Activated T-cell treated with anti-CD3 and anti-CD28 coated beads, Interleukin-2, amount 50 U/mL, for 72 hours (primary cell): ENCODE results near the gene AURKAIP1. TPM values are rescaled to one million over a fixed set of nuclear protein-coding genes. Genes with fewer than 3 reads are reported as not detected.

Source experiments
- ATAC-seq, 2 donors: fragments of 150-1000 bp; cut with Tn5 transposase; replicated peaks in 1 of 2; 2 replicates each; pipeline ENCODE4 v1.10.0; 2021; ENCODE audit warnings: moderate library complexity in 2 of 2, mild to moderate bottlenecking in 1 of 2
- DNase-seq, 2 donors: peaks; one replicate each; pipeline ENCODE4 v3.0.0; 2021 to 2022; ENCODE audit warnings: mixed read lengths in 1 of 2
- H3K27ac Mint-ChIP-seq: one replicate; pipeline ENCODE4 v1.8.0; 2022; ENCODE audit warnings: mild to moderate bottlenecking, moderate library complexity, mixed read lengths
- H3K27me3 Mint-ChIP-seq: one replicate; pipeline ENCODE4 v1.8.0; 2022; ENCODE audit warnings: low read depth, mixed read lengths
- H3K36me3 Mint-ChIP-seq, 2 donors: one replicate each; pipeline ENCODE4 v1.8.0; 2022; ENCODE audit warnings: mixed read lengths in 2 of 2, mild to moderate bottlenecking in 1 of 2; ENCODE audit not compliant: insufficient read depth in 2 of 2
- H3K4me1 Mint-ChIP-seq: one replicate; pipeline ENCODE4 v1.8.0; 2022; ENCODE audit warnings: low read depth, mixed read lengths
- H3K4me3 Mint-ChIP-seq, 2 donors: one replicate each; pipeline ENCODE4 v1.8.0; 2022; ENCODE audit warnings: mild to moderate bottlenecking in 2 of 2, mixed read lengths in 2 of 2, moderate library complexity in 2 of 2
- H3K9me3 Mint-ChIP-seq, 2 donors: one replicate each; pipeline ENCODE4 v1.8.0; 2022; ENCODE audit warnings: mixed read lengths in 2 of 2
- total RNA-seq, 2 donors: library from RNA; stranded (reverse); gene quantifications; one replicate each; pipeline ENCODE4 v1.2.3, GENCODE V29; 2022

Gene AURKAIP1
- total RNA-seq, 2 donors from 2014 or later: 92.4 to 97.7 TPM

DNA sequence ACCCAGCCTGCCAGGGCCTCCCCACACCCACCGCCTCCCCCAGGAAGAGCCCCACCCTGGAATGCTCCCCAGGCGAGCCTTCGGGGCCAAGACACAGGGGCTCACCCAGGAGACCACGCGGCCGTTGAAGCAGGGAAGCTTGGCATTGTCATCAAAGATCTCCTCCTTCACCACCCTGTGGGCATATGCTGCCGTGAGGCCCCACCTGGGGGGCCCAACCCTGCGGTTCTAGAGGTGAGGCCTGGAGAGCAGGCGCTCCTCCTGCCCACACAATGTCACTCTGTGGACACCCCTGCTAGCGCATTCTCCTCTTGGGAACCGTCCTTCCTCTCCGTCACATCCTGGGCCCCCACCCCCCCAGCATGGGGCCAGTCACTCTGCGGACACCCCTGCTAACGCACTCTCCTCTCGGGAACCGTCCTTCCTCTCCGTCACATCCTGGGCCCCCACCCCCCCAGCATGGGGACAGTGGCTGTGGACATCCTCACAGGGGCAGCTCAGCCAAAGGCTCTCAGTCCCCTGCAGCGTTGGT lies 32.4 kb downstream of the AURKAIP1 start:
- Mint-ChIP-seq H3K36me3 (peaks cover 6 to 10% of the 10 kb centered on the region in 2 donors), H3K27ac (no peak overlapping the region), H3K4me1 (peaks cover 17% of the 10 kb centered on the region), H3K4me3 (no peak overlapping the region), H3K9me3 (peaks cover 0 to 8% of the 10 kb centered on the region in 2 donors), H3K27me3 (no peaks in the 10 kb centered on the region)
- ATAC-seq: no peak
- DNase-seq: no peak

DNA sequence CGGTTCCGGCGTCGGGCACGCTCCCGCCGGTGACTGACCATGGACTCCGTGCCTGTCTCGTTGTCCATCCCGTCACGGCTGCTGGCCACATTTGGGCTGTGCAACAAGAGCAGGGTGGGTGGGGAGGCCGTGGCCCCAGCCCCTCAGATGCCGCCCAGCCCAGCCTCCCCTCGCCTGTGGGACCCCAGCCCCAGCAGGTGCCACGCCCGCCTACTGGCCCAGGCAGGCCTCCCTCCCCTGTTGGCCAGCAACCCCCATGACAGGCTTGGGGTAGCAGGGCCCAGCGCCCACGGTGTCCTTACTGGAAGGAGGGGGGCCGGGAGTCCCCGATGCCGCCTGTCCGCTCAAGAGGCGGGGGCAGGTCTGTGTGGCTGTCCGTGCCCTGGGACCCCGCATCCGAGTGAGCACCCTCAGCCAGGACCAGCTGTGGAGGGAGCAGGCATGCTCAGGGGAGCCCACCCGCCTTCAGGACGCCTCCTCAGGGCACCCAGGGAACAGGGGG lies 32.9 kb downstream of the AURKAIP1 start:
- no peak overlapping the region for H3K27ac Mint-ChIP-seq
- ATAC-seq: no peak

DNA sequence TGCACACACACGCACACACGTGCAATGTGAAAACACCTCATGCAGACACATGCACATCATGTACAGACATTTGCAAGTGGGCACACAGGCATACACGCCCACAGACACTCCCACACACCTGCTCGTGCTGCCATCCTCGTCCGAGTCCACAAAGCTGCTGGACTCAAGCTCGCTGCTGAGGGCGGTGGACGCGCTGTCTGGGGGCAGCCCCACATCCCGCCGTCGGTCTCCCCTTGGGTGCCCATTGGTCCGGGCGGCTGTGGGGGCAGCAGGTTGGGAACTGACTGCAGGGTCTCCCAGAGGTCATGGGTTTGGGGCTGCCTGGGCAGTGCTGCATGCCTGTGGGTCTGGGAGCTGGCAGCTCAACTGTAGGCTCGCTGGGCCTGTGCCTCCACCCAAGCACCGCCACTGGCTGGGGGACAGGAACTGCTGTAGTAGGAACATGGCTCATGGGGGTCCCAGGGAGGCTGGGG lies 33.4 kb downstream of the AURKAIP1 start:
- H3K9me3 Mint-ChIP-seq: peaks cover 0 to 8% of the 10 kb centered on the region in 2 donors
- H3K4me3 Mint-ChIP-seq: no peak overlapping the region
- ATAC-seq: no peak
- no peak for DNase-seq
- no peaks in the 10 kb centered on the region for H3K27me3 Mint-ChIP-seq
- H3K27ac Mint-ChIP-seq: no peak overlapping the region
- peaks cover 9% of the 10 kb centered on the region for H3K4me1 Mint-ChIP-seq
- H3K36me3 Mint-ChIP-seq: peaks cover 6 to 10% of the 10 kb centered on the region in 2 donors

More for the DNA sequence above, 32.9 kb downstream of the AURKAIP1 start:
- Mint-ChIP-seq H3K4me1 (peaks cover 12% of the 10 kb centered on the region), H3K4me3 (no peak overlapping the region), H3K36me3 (peaks cover 6 to 10% of the 10 kb centered on the region in 2 donors), H3K9me3 (peaks cover 0 to 8% of the 10 kb centered on the region in 2 donors), H3K27me3 (no peaks in the 10 kb centered on the region)
- DNase-seq: no peak

DNA sequence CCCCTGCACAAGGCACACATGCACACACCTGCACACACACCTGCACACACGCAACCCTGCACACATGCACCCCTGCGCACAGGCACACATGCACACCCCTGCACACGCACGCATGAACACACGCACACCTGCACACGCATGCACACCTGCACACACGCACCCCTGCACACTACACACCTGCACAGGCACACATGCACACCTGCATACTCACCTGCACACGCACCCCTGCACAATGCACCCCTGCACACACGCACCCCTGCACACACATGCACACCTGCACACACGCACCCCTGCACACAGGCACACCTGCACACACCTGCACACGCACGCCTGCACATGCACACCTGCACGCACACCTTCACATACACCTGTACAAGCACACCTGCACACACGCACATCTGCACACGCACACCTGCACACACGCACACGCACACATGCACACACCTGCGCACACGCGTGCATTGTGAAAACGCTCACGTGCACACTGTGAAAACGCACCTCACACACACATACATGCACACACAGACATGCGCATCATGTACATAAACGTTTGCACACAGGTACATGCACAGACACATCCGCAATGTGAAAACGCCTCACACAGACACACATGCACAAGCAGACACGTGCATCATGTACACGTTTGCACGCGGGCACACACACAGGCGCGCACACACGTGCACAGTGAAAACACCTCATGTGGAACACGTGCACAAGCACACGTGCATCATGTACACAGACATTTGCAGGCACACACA lies 34.0 kb downstream of the AURKAIP1 start:
- Mint-ChIP-seq H3K4me1 (peaks cover 9% of the 10 kb centered on the region), H3K36me3 (peaks cover 6 to 10% of the 10 kb centered on the region in 2 donors), H3K9me3 (peaks cover 0 to 8% of the 10 kb centered on the region in 2 donors), H3K27me3 (no peaks in the 10 kb centered on the region), H3K4me3 (no peak overlapping the region), H3K27ac (no peak overlapping the region)
- ATAC-seq (no peak), DNase-seq (no peak)

DNA sequence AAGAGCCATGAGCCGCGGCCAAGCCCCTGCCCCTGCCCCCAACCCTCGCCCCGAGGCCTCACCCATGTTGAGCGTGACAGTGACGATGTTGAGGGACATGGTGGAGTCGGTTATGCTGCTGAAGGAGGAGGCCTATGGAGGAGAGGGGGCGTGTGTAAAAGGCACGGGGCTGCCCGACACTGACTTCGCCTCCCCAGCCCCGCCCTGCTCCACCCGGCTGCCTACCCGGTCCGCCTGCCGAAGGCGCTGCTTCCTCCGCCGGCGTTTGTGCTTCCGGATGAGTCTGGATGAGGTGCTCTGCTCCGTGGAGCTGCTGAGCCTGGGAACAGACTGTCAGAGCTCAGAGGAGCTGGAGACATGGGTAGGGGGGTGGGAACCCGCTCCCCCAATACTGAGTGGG lies 34.8 kb downstream of the AURKAIP1 start:
- Mint-ChIP-seq H3K27ac (no peak overlapping the region), H3K36me3 (peaks cover 6 to 10% of the 10 kb centered on the region in 2 donors), H3K27me3 (no peaks in the 10 kb centered on the region), H3K9me3 (peaks cover 0 to 8% of the 10 kb centered on the region in 2 donors), H3K4me3 (no peak overlapping the region), H3K4me1 (peaks cover 9% of the 10 kb centered on the region)
- no peak for DNase-seq
- ATAC-seq: no peak

DNA sequence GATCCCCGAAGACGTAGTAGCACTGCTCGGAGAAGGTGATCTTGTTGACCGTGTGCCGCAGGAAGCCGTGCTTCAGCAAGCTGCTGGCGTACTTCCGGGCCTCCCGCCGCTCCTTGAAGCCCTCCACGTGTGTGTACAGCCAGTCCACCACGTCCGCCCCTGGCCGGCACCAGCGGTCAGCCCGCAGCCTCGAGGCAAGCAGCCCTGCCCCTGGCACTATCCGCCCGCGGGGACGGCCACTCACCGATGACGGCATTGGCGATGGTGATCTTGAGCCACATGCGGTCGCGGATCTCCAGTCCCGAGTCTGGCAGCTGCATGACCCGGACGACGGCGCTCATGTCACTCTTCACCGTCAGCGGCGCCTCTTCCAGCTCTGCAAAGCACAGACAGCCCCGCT lies 36.7 kb downstream of the AURKAIP1 start:
- no peak overlapping the region for H3K27ac Mint-ChIP-seq
- H3K4me3 Mint-ChIP-seq: no peak overlapping the region
- peaks cover 6% of the 10 kb centered on the region for H3K4me1 Mint-ChIP-seq
- no peaks in the 10 kb centered on the region for H3K27me3 Mint-ChIP-seq
- peaks cover 6 to 10% of the 10 kb centered on the region in 2 donors for H3K36me3 Mint-ChIP-seq
- ATAC-seq (no peak), DNase-seq (no peak)
- H3K9me3 Mint-ChIP-seq: peaks cover 0 to 8% of the 10 kb centered on the region in 2 donors

DNA sequence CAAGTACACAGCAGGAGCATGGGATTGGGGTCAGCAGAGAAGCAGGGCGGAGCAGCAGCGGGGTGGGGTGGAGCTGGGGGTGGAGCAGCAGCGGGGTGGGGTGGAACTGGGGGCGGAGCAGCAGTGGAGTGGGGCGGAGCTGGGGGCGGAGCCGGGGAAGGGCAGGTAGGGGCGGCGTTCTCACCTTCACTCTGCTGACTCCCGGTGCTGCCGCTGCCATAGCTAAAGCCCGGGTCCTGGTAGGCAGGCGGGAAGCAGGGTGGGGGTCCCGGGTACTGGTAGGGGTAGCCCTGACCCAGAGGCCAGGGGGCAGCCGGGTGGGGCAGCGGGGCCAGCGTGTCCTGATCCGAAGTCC lies 37.2 kb downstream of the AURKAIP1 start:
- DNase-seq (peak; percentile 45 to 51), ATAC-seq (peak; percentile 50 to 56)
- Mint-ChIP-seq H3K27ac (no peak overlapping the region), H3K4me3 (no peak overlapping the region), H3K4me1 (peaks cover under 1% of the 10 kb centered on the region), H3K27me3 (no peaks in the 10 kb centered on the region), H3K36me3 (peaks cover 6 to 10% of the 10 kb centered on the region in 2 donors), H3K9me3 (peaks cover 0 to 8% of the 10 kb centered on the region in 2 donors)

DNA sequence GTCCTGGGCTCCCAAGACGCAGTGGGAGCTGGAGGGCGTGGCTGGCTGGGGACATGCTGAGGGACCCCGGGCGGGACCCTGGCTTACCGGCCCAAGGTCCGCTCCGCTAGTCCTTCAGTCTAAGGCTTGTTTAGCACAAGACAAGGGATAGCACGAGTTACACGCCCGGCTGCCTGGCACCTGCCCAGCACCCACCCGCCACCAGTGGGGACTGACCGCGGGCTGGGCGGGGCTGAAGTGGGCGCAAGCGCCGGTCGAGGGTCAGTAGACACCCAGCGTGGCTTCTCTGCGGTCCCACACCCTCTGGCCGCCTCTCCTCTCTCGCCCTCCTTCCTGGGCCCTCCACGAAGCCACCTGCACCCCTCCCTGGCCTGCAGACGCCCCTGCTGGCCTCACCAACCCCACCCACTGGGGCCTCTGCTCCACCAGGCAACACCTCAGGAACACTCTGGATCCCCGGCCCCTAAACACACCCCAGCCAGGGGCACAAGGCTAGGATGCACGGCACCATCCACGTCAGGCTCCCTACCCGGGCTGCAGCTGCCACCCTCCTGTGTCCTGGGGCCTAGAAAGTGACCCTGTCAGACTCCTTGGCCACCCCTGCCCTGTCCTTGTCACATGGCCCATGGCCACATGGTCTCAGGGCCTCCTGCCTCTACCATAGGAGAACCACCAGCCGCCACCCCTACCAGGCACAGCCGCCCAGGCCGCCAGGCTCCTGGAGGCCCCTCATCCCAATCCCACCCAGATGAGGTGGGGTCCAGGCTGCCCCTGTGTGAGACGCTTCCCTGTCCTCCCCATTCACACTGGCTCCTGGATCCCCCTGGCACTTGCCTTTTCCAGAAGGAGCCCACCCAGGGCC lies 37.8 kb downstream of the AURKAIP1 start:
- DNase-seq (no peak), ATAC-seq (no peak)
- no peaks in the 10 kb centered on the region for H3K27me3 Mint-ChIP-seq
- no peak overlapping the region for H3K4me3 Mint-ChIP-seq
- H3K27ac Mint-ChIP-seq: no peak overlapping the region
- no peaks in the 10 kb centered on the region for H3K4me1 Mint-ChIP-seq
- H3K36me3 Mint-ChIP-seq: peaks cover 6 to 10% of the 10 kb centered on the region in 2 donors
- H3K9me3 Mint-ChIP-seq: peaks cover 0 to 8% of the 10 kb centered on the region in 2 donors

DNA sequence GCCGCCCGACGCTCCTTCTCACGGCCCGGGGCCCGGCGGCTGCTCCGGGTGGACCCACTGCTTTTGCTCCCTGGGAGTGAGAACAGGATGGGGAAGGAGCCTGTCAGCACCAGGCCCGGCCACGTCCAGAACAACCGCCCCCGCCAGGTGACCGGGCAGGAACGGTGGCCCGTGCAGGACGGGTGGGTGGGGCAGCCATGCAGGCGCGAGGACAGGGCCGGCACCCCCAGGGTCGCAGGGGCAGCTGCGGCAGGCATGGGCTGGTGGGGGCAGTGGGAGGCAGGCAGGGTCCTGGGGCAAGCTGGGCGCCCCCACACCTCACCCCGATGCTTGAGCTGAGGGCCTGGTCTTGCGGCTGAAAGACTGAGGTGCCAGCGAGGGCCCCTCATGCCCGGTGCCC lies 38.6 kb downstream of the AURKAIP1 start:
- no peak overlapping the region for H3K27ac Mint-ChIP-seq
- DNase-seq (no peak), ATAC-seq (no peak)
- H3K9me3 Mint-ChIP-seq: peaks cover 0 to 8% of the 10 kb centered on the region in 2 donors
- no peaks in the 10 kb centered on the region for H3K27me3 Mint-ChIP-seq
- H3K36me3 Mint-ChIP-seq: peaks cover 6 to 8% of the 10 kb centered on the region in 2 donors
- no peaks in the 10 kb centered on the region for H3K4me1 Mint-ChIP-seq
- H3K4me3 Mint-ChIP-seq: no peak overlapping the region

DNA sequence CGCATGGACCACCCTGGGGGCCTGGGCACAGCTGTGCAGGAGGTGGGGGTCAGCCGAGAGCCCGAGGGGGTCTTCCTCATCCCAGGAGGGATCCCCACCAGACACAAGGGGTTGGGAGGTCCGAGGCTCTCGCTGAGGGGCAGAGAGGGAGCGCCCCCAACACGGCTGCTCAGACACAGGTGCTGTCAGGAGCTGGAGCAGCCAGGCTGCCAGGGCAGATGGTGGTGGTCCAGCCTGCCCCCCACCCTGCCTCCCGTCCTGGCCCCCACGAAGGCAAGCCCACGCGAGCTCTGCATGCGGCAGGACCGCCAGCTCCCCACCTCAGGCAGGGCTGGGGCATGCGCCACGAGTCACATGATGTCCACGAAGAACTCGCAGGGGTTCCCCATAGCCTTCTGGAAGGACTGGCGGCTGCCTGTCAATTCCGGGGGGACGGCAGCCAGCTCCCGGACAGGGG lies 39.2 kb downstream of the AURKAIP1 start:
- DNase-seq: no peak
- Mint-ChIP-seq H3K4me1 (no peaks in the 10 kb centered on the region), H3K36me3 (peaks cover 2% of the 10 kb centered on the region in 2 donors), H3K9me3 (peaks cover 0 to 3% of the 10 kb centered on the region in 2 donors), H3K27me3 (no peaks in the 10 kb centered on the region), H3K27ac (no peak overlapping the region), H3K4me3 (no peak overlapping the region)
- no peak for ATAC-seq

DNA sequence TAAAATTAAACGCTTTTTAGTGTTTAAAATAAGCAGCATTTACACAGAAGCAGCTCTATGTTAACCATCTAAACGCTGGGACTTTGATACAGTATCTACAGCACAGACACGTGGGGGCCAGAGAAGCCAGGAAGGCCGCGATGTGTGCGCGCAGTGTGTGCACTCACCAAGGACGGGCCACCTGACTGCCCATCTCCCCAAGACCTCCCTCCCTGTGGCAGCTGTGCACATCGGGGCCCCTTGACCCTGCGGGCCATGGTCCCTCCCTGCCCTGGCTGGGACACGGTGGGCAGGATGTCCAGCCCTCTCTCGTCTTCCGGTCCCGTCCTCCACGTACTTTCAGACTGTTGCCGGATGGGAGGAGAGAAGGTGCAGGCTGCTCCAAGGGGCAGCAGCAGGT lies 39.7 kb downstream of the AURKAIP1 start:
- H3K9me3 Mint-ChIP-seq: no peaks in the 10 kb centered on the region
- no peaks in the 10 kb centered on the region for H3K4me1 Mint-ChIP-seq
- ATAC-seq: no peak
- no peak overlapping the region for H3K4me3 Mint-ChIP-seq
- H3K36me3 Mint-ChIP-seq: peaks cover 0 to 2% of the 10 kb centered on the region in 2 donors
- no peak for DNase-seq
- no peaks in the 10 kb centered on the region for H3K27me3 Mint-ChIP-seq
- H3K27ac Mint-ChIP-seq: no peak overlapping the region

DNA sequence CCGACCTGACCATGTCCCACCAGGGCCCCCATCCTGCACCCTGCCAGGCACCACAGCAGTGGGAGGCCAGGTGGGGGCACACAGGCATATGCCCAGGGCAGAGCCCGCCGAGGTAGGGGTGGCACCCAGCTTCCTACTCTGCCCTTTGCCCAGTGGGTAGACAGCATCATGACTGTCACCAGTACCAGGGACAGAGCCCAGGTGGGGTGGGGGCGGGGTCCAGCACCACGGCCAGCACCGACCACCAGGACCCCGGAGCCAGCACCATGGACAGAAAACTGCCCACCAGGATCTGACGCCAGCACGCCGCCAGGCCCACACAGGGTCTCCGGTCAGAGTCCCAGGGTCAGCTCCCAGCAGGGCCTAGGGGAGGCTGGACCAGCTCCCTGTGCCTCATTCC lies 40.2 kb downstream of the AURKAIP1 start:
- ATAC-seq: no peak
- no peak for DNase-seq
- no peak overlapping the region for H3K27ac Mint-ChIP-seq
- H3K27me3 Mint-ChIP-seq: no peaks in the 10 kb centered on the region
- H3K4me3 Mint-ChIP-seq: no peak overlapping the region
- peaks cover 0 to 2% of the 10 kb centered on the region in 2 donors for H3K36me3 Mint-ChIP-seq
- no peaks in the 10 kb centered on the region for H3K9me3 Mint-ChIP-seq
- H3K4me1 Mint-ChIP-seq: no peaks in the 10 kb centered on the region
